HepG2 (cell line): ENCODE results near the gene PARG. TPM values are rescaled to one million over a fixed set of nuclear protein-coding genes. Genes with fewer than 3 reads are reported as not detected.

Experiments used
- ATAC-seq: fragments of 200-7000 bp; cut with Tn5 transposase; 3 replicates; pipeline ENCODE4 v1.9.1; 2020; ENCODE audit warnings: mild to moderate bottlenecking, moderate library complexity
- BruUV-seq: library from RNA; stranded (reverse); fragments of 400-500 nt; replicated peaks from 2 replicates; lab custom pipeline; 2021; lab: Mats Ljungman, UMichigan
- CTCF ChIA-PET: fragments of 300-600 bp; formaldehyde crosslinking; extraction: SDS; loops from one replicate; lab custom pipeline; 2021; ENCODE audit warnings: low total read pairs, inconsistent platforms, low intra/inter-chr PET ratio; lab: Yijun Ruan, JAX
- POLR2A ChIA-PET: fragments of 350-600 bp; sonication (Branson Sonifier 250); formaldehyde crosslinking; loops from one replicate; lab custom pipeline; 2020; ENCODE audit warnings: antibody characterized with exemption, inconsistent platforms; lab: Yijun Ruan, JAX
- DNase-seq: peaks from one replicate; pipeline ENCODE4 v3.0.0-alpha.2; 2015; ENCODE audit warnings: low spot score
- FAIRE-seq: peaks from 3 replicates; lab custom pipeline; 2011; peaks lifted over from hg19 to GRCh38; lab: Jason Lieb, UNC
- H2AFZ ChIP-seq: one replicate; pipeline ENCODE4 v1.6.1; 2011; ENCODE audit warnings: low read length, inconsistent platforms
- H3K27ac ChIP-seq: fragments of 300-600 bp; 3 replicates; pipeline ENCODE4 v1.8.0; 2011; ENCODE audit warnings: mixed run types, mild to moderate bottlenecking, mixed read lengths, low read length, inconsistent platforms; ENCODE audit not compliant: insufficient read depth; ENCODE audit errors: extremely low read length
- H3K27me3 ChIP-seq, 2 experiments: fragments of 200-600 bp in 1 of 2; 2 replicates in 1 of 2; 3 replicates in 1 of 2; pipeline versions ENCODE4 v1.6.0 to v1.8.0; 2011; ENCODE audit warnings: low read length in 2 of 2, mild to moderate bottlenecking in 2 of 2, moderate library complexity in 2 of 2, inconsistent platforms in 1 of 2; ENCODE audit not compliant: insufficient read depth in 2 of 2, control insufficient read depth in 1 of 2
- H3K36me3 ChIP-seq, 2 experiments: fragments of 200-600 bp in 1 of 2; replicated peaks in 1 of 2; 2 replicates in 1 of 2; 3 replicates in 1 of 2; pipeline versions ENCODE4 v1.5.1 to v1.8.0; 2011; ENCODE audit warnings: low read length in 2 of 2, inconsistent platforms in 1 of 2; ENCODE audit not compliant: insufficient read depth in 2 of 2, control insufficient read depth in 1 of 2
- H3K4me1 ChIP-seq: 2 replicates; pipeline ENCODE4 v1.5.1; 2012; ENCODE audit warnings: low read length, inconsistent platforms; ENCODE audit not compliant: insufficient read depth
- H3K4me2 ChIP-seq: 2 replicates; pipeline ENCODE4 v1.6.0; 2011; ENCODE audit warnings: low read depth, low read length, inconsistent platforms
- H3K4me3 ChIP-seq, 3 experiments: fragments of 200-600 bp in 1 of 3; sonication (generic), shearing (Covaris generic) in 1 of 3; replicated peaks in 1 of 3; 2 replicates each; pipeline ENCODE4 v1.5.1; 2011 to 2016; ENCODE audit warnings: low read length in 3 of 3, inconsistent platforms in 2 of 3, low read depth in 2 of 3, mild to moderate bottlenecking in 2 of 3, control low read depth in 1 of 3, mixed read lengths in 1 of 3; ENCODE audit not compliant: insufficient read depth in 1 of 3
- H3K79me2 ChIP-seq: one replicate; pipeline ENCODE4 v1.6.1; 2011; ENCODE audit warnings: low read length, inconsistent platforms; ENCODE audit not compliant: insufficient read depth
- H3K9ac ChIP-seq: 2 replicates; pipeline ENCODE4 v1.6.0; 2011; ENCODE audit warnings: mild to moderate bottlenecking, low read depth, low read length, inconsistent platforms; ENCODE audit not compliant: insufficient read depth
- H3K9me3 ChIP-seq: 2 replicates; pipeline ENCODE4 v1.5.1; 2012; ENCODE audit warnings: mild to moderate bottlenecking, low read length
- H4K20me1 ChIP-seq: 2 replicates; pipeline ENCODE4 v1.6.0; 2011; ENCODE audit warnings: inconsistent platforms, mild to moderate bottlenecking, low read length, moderate library complexity; ENCODE audit not compliant: insufficient read depth
- ARNT2 ChIP-seq: sonication (generic); formaldehyde crosslinking; IDR thresholded peaks from 2 replicates; pipeline ENCODE4 v1.8.0; 2022; ENCODE audit warnings: mild to moderate bottlenecking, low read depth, missing genetic modification reagents, moderate library complexity
- CENPX ChIP-seq: sonication (generic); formaldehyde crosslinking; IDR thresholded peaks from 2 replicates; pipeline ENCODE4 v1.9.0; 2021; ENCODE audit warnings: mild to moderate bottlenecking, missing genetic modification reagents, moderate library complexity
- CREB1 ChIP-seq, 2 experiments: fragments of 450-650 bp in 1 of 2; IDR thresholded peaks; 2 replicates each; pipeline ENCODE4 v1.6.1; 2016 to 2017; ENCODE audit warnings: control low read depth in 1 of 2, mild to moderate bottlenecking in 1 of 2, missing compliant biosample characterization in 1 of 2, missing genetic modification characterization in 1 of 2
- ETV6 ChIP-seq: sonication (generic); formaldehyde crosslinking; conservative IDR thresholded peaks from 2 replicates; pipeline ENCODE4 v1.4.0; 2020; ENCODE audit warnings: missing genetic modification reagents
- FOSL2 ChIP-seq: sonication (generic); formaldehyde crosslinking; IDR thresholded peaks from 2 replicates; pipeline ENCODE4 v1.4.0; 2020; ENCODE audit warnings: missing genetic modification reagents
- KAT8 ChIP-seq: IDR thresholded peaks from 2 replicates; pipeline ENCODE4 v1.6.1; 2016; ENCODE audit warnings: missing genetic modification reagents, missing compliant biosample characterization
- SMAD9 ChIP-seq: sonication (generic); formaldehyde crosslinking; IDR thresholded peaks from 2 replicates; pipeline ENCODE4 v1.5.1; 2020; ENCODE audit warnings: mild to moderate bottlenecking, missing genetic modification reagents
- SOX6 ChIP-seq, 2 experiments: fragments of 450-650 bp in 1 of 2; sonication (generic) in 1 of 2; formaldehyde crosslinking in 1 of 2; IDR thresholded peaks; 2 replicates each; pipeline versions ENCODE4 v1.4.0 to v1.6.1; 2017 to 2020; ENCODE audit warnings: antibody characterized with exemption in 1 of 2, mild to moderate bottlenecking in 1 of 2, missing genetic modification reagents in 1 of 2
- WGBS: methylation state at CpG from one replicate; pipeline ENCODE4 v1.1.6; 2017; ENCODE audit warnings: low lambda C conversion rate; 5-methylcytosine and 5-hydroxymethylcytosine counted together
- in situ Hi-C: cut with HindIII; loops from 2 replicates; pipeline ENCODE4 v1.10.0; 2017; ENCODE audit warnings: low pct_unique_long_range_greater_than_20kb; ENCODE audit not compliant: extremely low pct_ligation_motif_present
- intact Hi-C: fragments of 100-400 bp; cut with micrococcal nuclease; formaldehyde crosslinking; loops from one replicate; pipeline ENCODE4 v1.10.0; 2022; ENCODE audit not compliant: unreplicated experiment
- polyA plus RNA-seq, 8 experiments: library from polyadenylated mRNA; depleted of rRNA in 3 of 8; stranded (reverse) in 7 of 8; unstranded in 1 of 8; fragments of >200 nt; fragmentation: Illumina TruSeq in 4 of 8; extraction: Trizol in 4 of 8; gene quantifications; 2 replicates each; pipeline versions ENCODE4 v1.2.1 to v1.2.3, GENCODE V29; 2011 to 2016; ENCODE audit warnings: low read depth in 4 of 8, missing spikeins in 1 of 8, mixed read lengths in 1 of 8; ENCODE audit not compliant: insufficient read depth in 1 of 8
- total RNA-seq, 5 experiments: library from RNA; depleted of rRNA; stranded (reverse); fragments of >200 nt; fragmentation: Illumina TruSeq; extraction: Trizol; gene quantifications; 2 replicates each; pipeline ENCODE4 v1.2.3, GENCODE V29; 2016; ENCODE audit warnings: low read depth in 1 of 5
- TF ChIP-seq, protein P1 (sequence below): sonication (generic); formaldehyde crosslinking; IDR thresholded peaks from 2 replicates; pipeline ENCODE4 v1.5.0; 2020; ENCODE audit warnings: mild to moderate bottlenecking, low read depth, missing genetic modification reagents, borderline replicate concordance
- TF ChIP-seq, protein P2 (sequence below): sonication (generic); formaldehyde crosslinking; IDR thresholded peaks from 2 replicates; pipeline ENCODE4 v1.9.0; 2021; ENCODE audit warnings: missing genetic modification reagents, mild to moderate bottlenecking, borderline replicate concordance
- TF ChIP-seq, protein P3 (sequence below): sonication (generic); formaldehyde crosslinking; IDR thresholded peaks from 2 replicates; pipeline ENCODE4 v1.5.0; 2020; ENCODE audit warnings: missing genetic modification reagents

PARG gene
- total and polyA plus RNA-seq, 2 of the 13 experiments (the other 11 are each of a cell fraction or from before 2014, with no cell fraction given): 11.4 to 37.2 TPM

DNA sequence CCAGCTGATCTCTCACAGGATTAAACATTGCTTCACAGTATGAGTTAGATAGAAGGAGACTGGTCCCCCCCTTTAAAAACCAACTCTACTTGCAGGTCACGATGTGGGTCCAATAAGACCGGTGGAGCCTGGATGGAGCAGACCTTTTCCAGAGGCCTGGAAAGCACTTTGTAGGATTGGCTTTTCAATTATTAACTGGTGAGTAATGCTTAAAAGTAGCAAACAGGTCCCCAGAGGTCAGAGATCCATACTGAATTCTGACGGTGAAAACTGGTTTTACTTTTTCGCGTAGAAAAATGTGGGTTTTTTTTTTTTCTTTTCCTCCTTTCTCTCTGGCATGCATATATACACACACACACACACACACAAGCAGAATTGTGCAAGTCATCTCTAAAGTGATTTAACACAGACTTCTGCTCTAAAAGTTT lies 104.8 kb downstream of the PARG start (continued):
- TF ChIP-seq CREB1 (IDR thresholded peaks at IDR 0.05): 0 out of 2 replicates have a peak, but pooled peaks have one; percentile 3
- no peak; the same call in 1 of the 2 replicates for TF ChIP-seq CREB1 (CRISPR knock-in tag; IDR thresholded peaks at IDR 0.05)
- TF ChIP-seq FOSL2 (CRISPR knock-in tag): peak; percentile 81

DNA sequence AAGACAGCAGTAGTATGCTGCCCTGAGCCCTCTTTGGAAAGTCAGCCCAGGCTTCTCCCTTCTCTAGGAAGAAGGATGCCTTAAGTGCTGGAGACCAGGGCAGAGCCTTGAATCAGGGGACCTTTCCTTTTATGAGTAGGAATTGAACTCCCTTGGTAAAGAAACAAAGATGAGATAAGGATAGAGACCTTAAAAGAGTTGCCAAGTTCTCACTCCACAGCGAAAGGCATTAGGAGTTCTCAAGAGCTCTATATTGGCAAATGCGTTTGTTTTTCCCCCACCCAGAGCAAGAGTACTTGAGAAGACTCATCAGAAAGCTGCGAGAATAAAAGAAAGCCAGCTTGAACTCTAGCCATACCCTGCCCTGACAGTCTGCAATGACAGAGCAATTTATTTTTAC lies 106.9 kb downstream of the PARG start:
- CTCF ChIA-PET: no interaction called here
- H3K27ac ChIP-seq: no peak overlapping the region

More for the DNA sequence above, 106.9 kb downstream of the PARG start:
- FAIRE-seq (no peak), DNase-seq (no peak), ATAC-seq (no peak)
- Histone ChIP-seq H3K4me2 (no peak overlapping the region), H3K9ac (no peak overlapping the region), H3K4me3 (no peak overlapping the region), H3K27me3 (no peaks in the 10 kb centered on the region), H3K36me3 (peaks cover 4 to 35% of the 10 kb centered on the region in 2 experiments), H4K20me1 (no peaks in the 10 kb centered on the region), H3K79me2 (no peaks in the 10 kb centered on the region), H3K9me3 (no peaks in the 10 kb centered on the region), H2AFZ (no peak overlapping the region), H3K4me1 (peaks cover 26% of the 10 kb centered on the region)
- POLR2A ChIA-PET: no interaction called here
- no TSS peak for BruUV-seq
- in situ Hi-C loops (no loop called here), intact Hi-C loops (no loop called here)
- WGBS: 95% methylated on average over 3 of the region's 3 CpGs
- no peak for TF ChIP-seq ARNT2 (CRISPR knock-in tag)
- TF ChIP-seq, protein P1, sequence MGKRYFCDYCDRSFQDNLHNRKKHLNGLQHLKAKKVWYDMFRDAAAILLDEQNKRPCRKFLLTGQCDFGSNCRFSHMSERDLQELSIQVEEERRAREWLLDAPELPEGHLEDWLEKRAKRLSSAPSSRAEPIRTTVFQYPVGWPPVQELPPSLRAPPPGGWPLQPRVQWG: no peak
- TF ChIP-seq SOX6 (IDR thresholded peaks at IDR 0.05): no peak
- no peak for TF ChIP-seq SOX6 (CRISPR knock-in tag; IDR thresholded peaks at IDR 0.05)
- no peak for TF ChIP-seq KAT8
- TF ChIP-seq, protein P2, sequence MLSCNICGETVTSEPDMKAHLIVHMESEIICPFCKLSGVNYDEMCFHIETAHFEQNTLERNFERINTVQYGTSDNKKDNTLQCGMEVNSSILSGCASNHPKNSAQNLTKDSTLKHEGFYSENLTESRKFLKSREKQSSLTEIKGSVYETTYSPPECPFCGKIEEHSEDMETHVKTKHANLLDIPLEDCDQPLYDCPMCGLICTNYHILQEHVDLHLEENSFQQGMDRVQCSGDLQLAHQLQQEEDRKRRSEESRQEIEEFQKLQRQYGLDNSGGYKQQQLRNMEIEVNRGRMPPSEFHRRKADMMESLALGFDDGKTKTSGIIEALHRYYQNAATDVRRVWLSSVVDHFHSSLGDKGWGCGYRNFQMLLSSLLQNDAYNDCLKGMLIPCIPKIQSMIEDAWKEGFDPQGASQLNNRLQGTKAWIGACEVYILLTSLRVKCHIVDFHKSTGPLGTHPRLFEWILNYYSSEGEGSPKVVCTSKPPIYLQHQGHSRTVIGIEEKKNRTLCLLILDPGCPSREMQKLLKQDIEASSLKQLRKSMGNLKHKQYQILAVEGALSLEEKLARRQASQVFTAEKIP: no peak
- TF ChIP-seq SMAD9: no peak
- no peak for TF ChIP-seq ETV6 (CRISPR knock-in tag)
- TF ChIP-seq, protein P3, sequence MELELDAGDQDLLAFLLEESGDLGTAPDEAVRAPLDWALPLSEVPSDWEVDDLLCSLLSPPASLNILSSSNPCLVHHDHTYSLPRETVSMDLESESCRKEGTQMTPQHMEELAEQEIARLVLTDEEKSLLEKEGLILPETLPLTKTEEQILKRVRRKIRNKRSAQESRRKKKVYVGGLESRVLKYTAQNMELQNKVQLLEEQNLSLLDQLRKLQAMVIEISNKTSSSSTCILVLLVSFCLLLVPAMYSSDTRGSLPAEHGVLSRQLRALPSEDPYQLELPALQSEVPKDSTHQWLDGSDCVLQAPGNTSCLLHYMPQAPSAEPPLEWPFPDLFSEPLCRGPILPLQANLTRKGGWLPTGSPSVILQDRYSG (CRISPR knock-in tag): no peak
- no peak for TF ChIP-seq CENPX (CRISPR knock-in tag)
